DND-41 (cell line): Measurements from ENCODE around the gene BOLA3.

Experiments
- ATAC-seq: fragments of 200-7000 bp; cut with Tn5 transposase; 3 replicates; pipeline ENCODE4 v1.9.1; 2021; ENCODE audit warnings: low read depth; ENCODE audit not compliant: insufficient read depth
- DNase-seq: peaks from one replicate; pipeline ENCODE4 v3.0.0-alpha.2; 2020
- H2AFZ ChIP-seq: 2 replicates; pipeline ENCODE4 v1.6.0; 2012; ENCODE audit warnings: low read depth, low read length
- H3K27ac ChIP-seq: 2 replicates; pipeline ENCODE4 v1.5.1; 2012; ENCODE audit warnings: low read length, inconsistent platforms
- H3K27me3 ChIP-seq: fragments of 200-600 bp; sonication (generic); 2 replicates; pipeline ENCODE4 v1.6.0; 2012; ENCODE audit warnings: low read length, mild to moderate bottlenecking, inconsistent platforms; ENCODE audit not compliant: insufficient read depth, poor library complexity
- H3K36me3 ChIP-seq: 2 replicates; pipeline ENCODE4 v1.5.1; 2012; ENCODE audit warnings: low read length, inconsistent platforms; ENCODE audit not compliant: insufficient read depth
- H3K4me1 ChIP-seq: 2 replicates; pipeline ENCODE4 v1.5.1; 2012; ENCODE audit warnings: mild to moderate bottlenecking, low read length; ENCODE audit not compliant: insufficient read depth
- H3K4me2 ChIP-seq: 2 replicates; pipeline ENCODE4 v1.6.0; 2012; ENCODE audit warnings: mild to moderate bottlenecking, moderate library complexity, low read length, inconsistent platforms; ENCODE audit not compliant: insufficient read depth
- H3K4me3 ChIP-seq, 2 experiments: fragments of 200-600 bp in 1 of 2; shearing (Covaris generic) in 1 of 2; 2 replicates each; pipeline ENCODE4 v1.5.1; 2012 to 2016; ENCODE audit warnings: inconsistent platforms in 2 of 2, low read length in 2 of 2, mild to moderate bottlenecking in 2 of 2, low read depth in 1 of 2, moderate library complexity in 1 of 2
- H3K79me2 ChIP-seq: 2 replicates; pipeline ENCODE4 v1.6.0; 2012; ENCODE audit warnings: low read length, inconsistent platforms; ENCODE audit not compliant: insufficient read depth
- H3K9ac ChIP-seq: 2 replicates; pipeline ENCODE4 v1.6.0; 2012; ENCODE audit warnings: low read depth, mild to moderate bottlenecking, inconsistent platforms, low read length, moderate library complexity
- H3K9me3 ChIP-seq: 2 replicates; pipeline ENCODE4 v1.5.1; 2012; ENCODE audit warnings: low read length, moderate library complexity, mild to moderate bottlenecking, inconsistent platforms; ENCODE audit not compliant: insufficient read depth, severe bottlenecking
- H4K20me1 ChIP-seq: 2 replicates; pipeline ENCODE4 v1.6.0; 2012; ENCODE audit warnings: low read length; ENCODE audit not compliant: insufficient read depth
- EZH2 ChIP-seq: IDR thresholded peaks from 3 replicates; pipeline ENCODE4 v1.6.1; 2012; ENCODE audit warnings: borderline replicate concordance, low read depth, mild to moderate bottlenecking, moderate library complexity, low read length, inconsistent platforms; ENCODE audit not compliant: severe bottlenecking
- TF ChIP-seq, protein P1 (sequence below): IDR thresholded peaks from 2 replicates; pipeline ENCODE4 v1.5.1; 2012; ENCODE audit warnings: borderline replicate concordance, low read length, moderate library complexity, mild to moderate bottlenecking; ENCODE audit not compliant: poor library complexity, severe bottlenecking; ENCODE audit errors: extremely low read depth

The BOLA3 gene

GRCh38 chr2:74186038-74186437 is 38.3 kb upstream of the BOLA3 start:
- DNase-seq (no peak), ATAC-seq (no peak)
- Histone ChIP-seq H3K4me3 (no peak overlapping the region), H2AFZ (no peak overlapping the region), H3K79me2 (no peaks in the 10 kb centered on the region), H3K27ac (no peak overlapping the region), H4K20me1 (no peaks in the 10 kb centered on the region), H3K27me3 (no peaks in the 10 kb centered on the region), H3K4me2 (no peak overlapping the region), H3K9me3 (no peaks in the 10 kb centered on the region), H3K4me1 (no peaks in the 10 kb centered on the region), H3K9ac (no peak overlapping the region), H3K36me3 (no peaks in the 10 kb centered on the region)
- no peak for TF ChIP-seq EZH2
- TF ChIP-seq, protein P1, sequence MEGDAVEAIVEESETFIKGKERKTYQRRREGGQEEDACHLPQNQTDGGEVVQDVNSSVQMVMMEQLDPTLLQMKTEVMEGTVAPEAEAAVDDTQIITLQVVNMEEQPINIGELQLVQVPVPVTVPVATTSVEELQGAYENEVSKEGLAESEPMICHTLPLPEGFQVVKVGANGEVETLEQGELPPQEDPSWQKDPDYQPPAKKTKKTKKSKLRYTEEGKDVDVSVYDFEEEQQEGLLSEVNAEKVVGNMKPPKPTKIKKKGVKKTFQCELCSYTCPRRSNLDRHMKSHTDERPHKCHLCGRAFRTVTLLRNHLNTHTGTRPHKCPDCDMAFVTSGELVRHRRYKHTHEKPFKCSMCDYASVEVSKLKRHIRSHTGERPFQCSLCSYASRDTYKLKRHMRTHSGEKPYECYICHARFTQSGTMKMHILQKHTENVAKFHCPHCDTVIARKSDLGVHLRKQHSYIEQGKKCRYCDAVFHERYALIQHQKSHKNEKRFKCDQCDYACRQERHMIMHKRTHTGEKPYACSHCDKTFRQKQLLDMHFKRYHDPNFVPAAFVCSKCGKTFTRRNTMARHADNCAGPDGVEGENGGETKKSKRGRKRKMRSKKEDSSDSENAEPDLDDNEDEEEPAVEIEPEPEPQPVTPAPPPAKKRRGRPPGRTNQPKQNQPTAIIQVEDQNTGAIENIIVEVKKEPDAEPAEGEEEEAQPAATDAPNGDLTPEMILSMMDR = no peak

DNA sequence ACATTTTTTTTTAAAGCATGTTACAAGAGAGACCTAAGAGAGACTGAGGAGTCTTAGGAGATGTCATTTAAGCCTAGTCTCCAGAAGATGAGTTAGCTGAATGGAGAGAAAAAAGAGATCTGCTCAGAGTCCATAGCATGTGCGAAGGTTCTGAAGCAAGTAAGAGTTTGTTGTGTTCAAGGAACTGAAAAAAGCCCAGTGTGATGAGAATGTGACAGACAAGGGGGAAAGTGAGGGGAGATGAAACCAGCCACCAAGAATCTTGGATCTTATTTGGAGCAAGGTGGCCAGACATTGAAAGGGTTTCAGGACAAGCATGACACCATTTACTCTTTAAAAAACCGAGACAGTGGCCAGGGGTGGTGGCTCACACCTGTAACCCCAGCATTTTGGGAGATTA is 36.2 kb upstream of the BOLA3 start:
- H3K4me1 ChIP-seq = peaks cover 9% of the 10 kb centered on the region
- H3K36me3 ChIP-seq = no peaks in the 10 kb centered on the region
- H2AFZ ChIP-seq = no peak overlapping the region
- H3K27me3 ChIP-seq = no peaks in the 10 kb centered on the region
- no peak overlapping the region for H3K9ac ChIP-seq
- ATAC-seq (no peak), DNase-seq (no peak)
- no peak overlapping the region for H3K4me2 ChIP-seq
- 0 out of 2 replicates have a peak, but pooled peaks cover 6% of the 10 kb centered on the region for H3K79me2 ChIP-seq
- no peak overlapping the region for H3K4me3 ChIP-seq
- no peaks in the 10 kb centered on the region for H3K9me3 ChIP-seq
- TF ChIP-seq, protein P1 = no peak
- H3K27ac ChIP-seq = no peak overlapping the region
- H4K20me1 ChIP-seq = no peaks in the 10 kb centered on the region

- Histone ChIP-seq H3K27ac (no peak overlapping the region), H3K4me3 (no peak overlapping the region), H4K20me1 (peaks cover 17% of the 10 kb centered on the region), H3K4me1 (peaks cover 20% of the 10 kb centered on the region), H3K4me2 (no peak overlapping the region), H3K9ac (no peak overlapping the region), H3K9me3 (no peaks in the 10 kb centered on the region), H3K27me3 (no peaks in the 10 kb centered on the region), H3K36me3 (peaks cover 5% of the 10 kb centered on the region), H2AFZ (no peak overlapping the region), H3K79me2 (peaks cover 26% of the 10 kb centered on the region)
- DNase-seq (no peak), ATAC-seq (no peak)
- TF ChIP-seq, protein P1 = no peak
- TF ChIP-seq EZH2 = no peak
Measured at GRCh38 chr2:74181739-74182138, 34.0 kb upstream of the BOLA3 start.
